K562 (cell line): Measurements from ENCODE around the gene GDF15. TPM values are rescaled to one million over a fixed set of nuclear protein-coding genes. Genes with fewer than 3 reads are reported as not detected.

Source experiments
- ARID3B ChIP-seq: fragments of 250-450 bp; sonication (Bioruptor Pico); IDR thresholded peaks from 2 replicates; pipeline ENCODE4 v1.4.0; 2020; ENCODE audit warnings: borderline replicate concordance
- CBFB ChIP-seq: sonication (generic); formaldehyde crosslinking; IDR thresholded peaks from 2 replicates; pipeline ENCODE4 v1.4.0; 2020; ENCODE audit warnings: mild to moderate bottlenecking, missing genetic modification reagents
- CGGBP1 ChIP-seq: fragments of 250-450 bp; sonication (Bioruptor Pico); IDR thresholded peaks from 2 replicates; pipeline ENCODE4 v1.9.0; 2021; ENCODE audit warnings: mild to moderate bottlenecking
- CREB5 ChIP-seq: fragments of 250-450 bp; sonication (Bioruptor Pico); IDR thresholded peaks from 2 replicates; pipeline ENCODE4 v1.5.0; 2020; ENCODE audit warnings: mild to moderate bottlenecking
- CTBP1 ChIP-seq: fragments of 450-650 bp; IDR thresholded peaks from 2 replicates; pipeline ENCODE4 v1.6.1; 2016; ENCODE audit warnings: borderline replicate concordance
- DEAF1 ChIP-seq: fragments of 450-650 bp; formaldehyde crosslinking; IDR thresholded peaks from 2 replicates; pipeline ENCODE4 v1.4.0; 2020; ENCODE audit warnings: mild to moderate bottlenecking, moderate library complexity
- FOXK2 ChIP-seq, 2 experiments: fragments of 450-650 bp; IDR thresholded peaks in 1 of 2; conservative IDR thresholded peaks in 1 of 2; 2 replicates each; pipeline ENCODE4 v1.6.1; 2016; ENCODE audit warnings: low read depth in 2 of 2, mild to moderate bottlenecking in 1 of 2
- FOXP4 ChIP-seq: sonication (generic); formaldehyde crosslinking; IDR thresholded peaks from 2 replicates; pipeline ENCODE4 v1.8.0; 2022; ENCODE audit warnings: mild to moderate bottlenecking, missing genetic modification reagents, borderline replicate concordance
- HMG20B ChIP-seq: fragments of 250-450 bp; sonication (Bioruptor Pico); IDR thresholded peaks from 2 replicates; pipeline ENCODE4 v1.5.0; 2021; ENCODE audit warnings: mild to moderate bottlenecking
- IRF2 ChIP-seq: sonication (generic); formaldehyde crosslinking; IDR thresholded peaks from 2 replicates; pipeline ENCODE4 v1.8.1; 2022; ENCODE audit warnings: mild to moderate bottlenecking, missing genetic modification reagents
- MCM2 ChIP-seq: fragments of 450-650 bp; IDR thresholded peaks from 2 replicates; pipeline ENCODE4 v1.6.1; 2017; ENCODE audit warnings: low read depth, mild to moderate bottlenecking
- MTF1 ChIP-seq: fragments of 250-450 bp; sonication (Bioruptor Pico); IDR thresholded peaks from 2 replicates; pipeline ENCODE4 v1.9.0; 2021; ENCODE audit warnings: moderate library complexity, mild to moderate bottlenecking, inconsistent platforms, borderline replicate concordance
- PCBP2 ChIP-seq: fragments of 200-400 bp; formaldehyde crosslinking; IDR thresholded peaks from 2 replicates; pipeline ENCODE4 v1.6.1; 2018; ENCODE audit warnings: low read length, low read depth, mild to moderate bottlenecking, moderate library complexity; ENCODE audit not compliant: poor library complexity, severe bottlenecking
- SETDB1 ChIP-seq: IDR thresholded peaks from one replicate; pipeline ENCODE4 v1.6.1; 2012; ENCODE audit warnings: low read length, control low read depth, inconsistent platforms
- SMARCB1 ChIP-seq: IDR thresholded peaks from 2 replicates; pipeline ENCODE4 v1.6.1; 2011; ENCODE audit warnings: improper control_type of control experiment, low read depth; ENCODE audit not compliant: insufficient read length
- U2AF2 ChIP-seq: fragments of 200-400 bp; formaldehyde crosslinking; optimal IDR thresholded peaks from 2 replicates; pipeline ENCODE3; 2017; ENCODE audit warnings: low read depth, mild to moderate bottlenecking, low read length
- ZBTB1 ChIP-seq: sonication (generic); formaldehyde crosslinking; IDR thresholded peaks from 2 replicates; pipeline ENCODE4 v1.8.1; 2023; ENCODE audit warnings: missing genetic modification reagents, low read depth, mild to moderate bottlenecking, borderline replicate concordance
- ZBTB2 ChIP-seq: fragments of 450-650 bp; IDR thresholded peaks from 2 replicates; pipeline ENCODE4 v1.6.1; 2016; ENCODE audit warnings: antibody characterized with exemption
- ZZZ3 ChIP-seq: fragments of 450-650 bp; IDR thresholded peaks from 2 replicates; pipeline ENCODE4 v1.6.1; 2016; ENCODE audit warnings: antibody characterized with exemption, mild to moderate bottlenecking, moderate library complexity
- polyA plus RNA-seq, 8 experiments: library from polyadenylated mRNA; depleted of rRNA in 4 of 8; stranded (reverse) in 5 of 8; unstranded in 3 of 8; fragments of >200 nt; fragmentation: Nextera tagmentation in 2 of 8; fragmentation: Illumina TruSeq in 1 of 8; extraction: Ambion mirVana in 2 of 8; extraction: Trizol in 1 of 8; gene quantifications; 2 replicates each; pipeline versions ENCODE4 v1.2.1 to v1.2.3, GENCODE V29; 2011 to 2014; ENCODE audit warnings: inconsistent platforms in 1 of 8, missing spikeins in 1 of 8
- total RNA-seq, 7 experiments: library from RNA; depleted of rRNA in 6 of 7; stranded (reverse); fragments of >200 nt in 6 of 7; fragmentation: Illumina TruSeq in 2 of 7; extraction: Trizol in 2 of 7; gene quantifications; 2 replicates each; pipeline versions ENCODE4 v1.2.1 to v1.2.3, GENCODE V29; 2011 to 2021; ENCODE audit warnings: low replicate concordance in 1 of 7

GDF15 gene
- total and polyA plus RNA-seq, 9 of the 15 experiments (the other 6 are each of a cell fraction or from before 2014, with no cell fraction given), result 2.3 to 82.4 (median 12.5) TPM

GRCh38 chr19:18437491-18438330 is 51.8 kb downstream of the GDF15 start, which contains the start of gene ISYNA1 (continued):
- TF ChIP-seq PCBP2, result no peak
- no peak for TF ChIP-seq ZZZ3
- no peak; the same call in 1 of the 2 replicates for TF ChIP-seq ZBTB1 (CRISPR knock-in tag)
- TF ChIP-seq DEAF1 (CRISPR knock-in tag), result no peak
- no peak for TF ChIP-seq CREB5 (CRISPR knock-in tag)
- TF ChIP-seq ZBTB2, result peak; percentile 64
- no peak for TF ChIP-seq CGGBP1 (CRISPR knock-in tag)
- no peak for TF ChIP-seq FOXK2 (conservative IDR thresholded peaks at IDR 0.05 in 1 of 2, IDR thresholded peaks at IDR 0.05 in 1 of 2; ENCODE audit: low read depth in 2 of 2)
- no peak for TF ChIP-seq CBFB
- no peak for TF ChIP-seq HMG20B (CRISPR knock-in tag)
- TF ChIP-seq U2AF2, result no peak
- TF ChIP-seq IRF2 (CRISPR knock-in tag), result no peak
- TF ChIP-seq FOXP4 (CRISPR knock-in tag), result 0 out of 2 replicates have a peak, but pooled peaks have one; percentile 82
- no peak for TF ChIP-seq SETDB1
- TF ChIP-seq ARID3B, result no peak
- TF ChIP-seq MTF1, result no peak
- TF ChIP-seq CTBP1, result peak; percentile 51; the same call in 1 of the 2 replicates
- no peak for TF ChIP-seq SMARCB1
- no peak for TF ChIP-seq MCM2
